Endothelial cell of umbilical vein (primary cell): Measurements from ENCODE around the gene LAMC2. TPM values are rescaled to one million over a fixed set of nuclear protein-coding genes. Genes with fewer than 3 reads are reported as not detected.

ENCODE experiments used
- BruUV-seq: library from RNA; stranded (reverse); fragments of 400-500 nt; replicated peaks from 2 replicates; lab custom pipeline; 2021; lab: Mats Ljungman, UMichigan
- CTCF ChIA-PET: fragments of 300-600, 350-600 bp; sonication (Branson Sonifier 250); formaldehyde crosslinking; loops from one replicate; lab custom pipeline; 2021; ENCODE audit warnings: antibody characterized with exemption, inconsistent platforms; lab: Charles Lee
- POLR2A ChIA-PET: fragments of 300-600, 350-600 bp; sonication (Branson Sonifier 250); formaldehyde crosslinking; loops from one replicate; lab custom pipeline; 2021; ENCODE audit warnings: antibody characterized with exemption, inconsistent platforms; lab: Charles Lee
- DNase-seq: peaks from one replicate; pipeline ENCODE4 v3.0.0-alpha.2; 2011; ENCODE audit warnings: low read depth, low spot score
- FAIRE-seq: peaks from 2 replicates; lab custom pipeline; 2011; peaks lifted over from hg19 to GRCh38; lab: Jason Lieb, UNC
- H2AFZ ChIP-seq: 2 replicates; pipeline ENCODE4 v1.6.0; 2012; ENCODE audit warnings: low read depth, low read length, control low read depth, inconsistent platforms
- H3K27ac ChIP-seq: 2 replicates; pipeline ENCODE4 v1.5.1; 2011; ENCODE audit warnings: low read depth, mild to moderate bottlenecking, control low read depth, low read length, moderate library complexity; ENCODE audit not compliant: insufficient read depth
- H3K27me3 ChIP-seq, 2 experiments: 2 replicates each; pipeline versions ENCODE4 v1.6.0 to v1.6.1; 2011; ENCODE audit warnings: low read length in 2 of 2, mixed read lengths in 1 of 2; ENCODE audit not compliant: control insufficient read depth in 2 of 2, insufficient read depth in 2 of 2
- H3K36me3 ChIP-seq, 2 experiments: 2 replicates in 1 of 2; 3 replicates in 1 of 2; pipeline ENCODE4 v1.5.1; 2011; ENCODE audit warnings: low read length in 2 of 2, mild to moderate bottlenecking in 1 of 2, moderate library complexity in 1 of 2; ENCODE audit not compliant: control insufficient read depth in 2 of 2, insufficient read depth in 2 of 2; ENCODE audit errors: extremely low read depth in 1 of 2
- H3K4me1 ChIP-seq: 3 replicates; pipeline ENCODE4 v1.5.1; 2011; ENCODE audit warnings: mild to moderate bottlenecking, low read length; ENCODE audit not compliant: control insufficient read depth, insufficient read depth; ENCODE audit errors: extremely low read depth
- H3K4me2 ChIP-seq: 2 replicates; pipeline ENCODE4 v1.6.1; 2011; ENCODE audit warnings: low read length, control low read depth, mixed read lengths; ENCODE audit not compliant: insufficient read depth
- H3K4me3 ChIP-seq, 3 experiments: fragments of 200-600 bp in 1 of 3; sonication (generic), shearing (Covaris generic) in 1 of 3; replicated peaks in 1 of 3; 2 replicates each; pipeline ENCODE4 v1.5.1; 2011 to 2016; ENCODE audit warnings: control low read depth in 3 of 3, low read length in 3 of 3, mild to moderate bottlenecking in 2 of 3, inconsistent platforms in 1 of 3, low read depth in 1 of 3, moderate library complexity in 1 of 3; ENCODE audit not compliant: insufficient read depth in 1 of 3
- H3K79me2 ChIP-seq: 2 replicates; pipeline ENCODE4 v1.6.0; 2012; ENCODE audit warnings: low read length, inconsistent platforms; ENCODE audit not compliant: control insufficient read depth, insufficient read depth
- H3K9ac ChIP-seq: replicated peaks from 2 replicates; pipeline ENCODE3; 2011; ENCODE audit warnings: low read length, control low read depth; ENCODE audit not compliant: insufficient read depth; ENCODE audit errors: extremely low read depth
- H3K9me1 ChIP-seq: replicated peaks from 3 replicates; pipeline ENCODE4 v1.6.0; 2011; ENCODE audit warnings: mild to moderate bottlenecking, low read length; ENCODE audit not compliant: control insufficient read depth, insufficient read depth; ENCODE audit errors: extremely low read depth
- H3K9me3 ChIP-seq: replicated peaks from 2 replicates; pipeline ENCODE4 v1.5.1; 2012; ENCODE audit warnings: low read length, inconsistent platforms; ENCODE audit not compliant: control insufficient read depth, insufficient read depth
- H4K20me1 ChIP-seq: replicated peaks from 2 replicates; pipeline ENCODE3; 2011; ENCODE audit warnings: mild to moderate bottlenecking, low read length; ENCODE audit not compliant: control insufficient read depth, insufficient read depth; ENCODE audit errors: extremely low read depth
- EZH2 ChIP-seq: IDR thresholded peaks from 2 replicates; pipeline ENCODE4 v1.6.1; 2012; ENCODE audit warnings: borderline replicate concordance, low read depth, mild to moderate bottlenecking, moderate library complexity, low read length, inconsistent platforms; ENCODE audit not compliant: severe bottlenecking
- FOS ChIP-seq: IDR thresholded peaks from 2 replicates; pipeline ENCODE4 v1.6.1; 2011; ENCODE audit warnings: mild to moderate bottlenecking, low read length, moderate library complexity, borderline replicate concordance; ENCODE audit not compliant: insufficient read depth
- JUN ChIP-seq: IDR thresholded peaks from 2 replicates; pipeline ENCODE4 v1.6.1; 2011; ENCODE audit warnings: borderline replicate concordance, low read depth; ENCODE audit not compliant: insufficient read length, insufficient read depth
- MYC ChIP-seq: IDR thresholded peaks from one replicate; pipeline ENCODE4 v1.6.1; 2011; ENCODE audit warnings: mild to moderate bottlenecking, low read depth, low read length
- POLR2AphosphoS5 ChIP-seq: IDR thresholded peaks from 2 replicates; pipeline ENCODE4 v1.6.1; 2012; ENCODE audit warnings: low read depth, mild to moderate bottlenecking, control low read depth, low read length, moderate library complexity; ENCODE audit not compliant: insufficient read depth
- dilution Hi-C: fragments of 300-500 bp; cut with MboI; formaldehyde crosslinking; loops from one replicate; pipeline ENCODE4 v1.15.0; 2019; ENCODE audit warnings: low sequenced_read_pairs; ENCODE audit not compliant: extremely low pct_ligation_motif_present
- intact Hi-C: fragments of 100-400 bp; cut with micrococcal nuclease; formaldehyde crosslinking; loops from one replicate; pipeline ENCODE4 v1.10.0; 2022
- polyA plus RNA-seq, 4 experiments: library from polyadenylated mRNA; depleted of rRNA in 3 of 4; stranded (reverse) in 3 of 4; unstranded in 1 of 4; fragments of >200 nt; gene quantifications; 2 replicates each; pipeline versions ENCODE4 v1.2.1 to v1.2.3, GENCODE V29; 2011 to 2012; ENCODE audit warnings: missing spikeins in 1 of 4
- total RNA-seq: library from RNA; stranded (reverse); gene quantifications from 2 replicates; pipeline ENCODE4 v1.2.3, GENCODE V29; 2021
- TF ChIP-seq, protein P1 (sequence below), 2 donors: IDR thresholded peaks; 1 replicate in 1 of 2; 2 replicates in 1 of 2; pipeline ENCODE4 v1.5.1; 2011; ENCODE audit warnings: low read length in 2 of 2, mild to moderate bottlenecking in 2 of 2, moderate library complexity in 2 of 2, control low read depth in 1 of 2, inconsistent platforms in 1 of 2, low read depth in 1 of 2; ENCODE audit not compliant: insufficient read depth in 1 of 2; ENCODE audit errors: extremely low read depth in 1 of 2
- TF ChIP-seq, protein P2 (sequence below): IDR thresholded peaks from 2 replicates; pipeline ENCODE4 v1.6.1; 2011; ENCODE audit not compliant: insufficient read depth, insufficient read length

LAMC2 gene
- total and polyA plus RNA-seq, 2 donors (not counting 3 experiments of a cell fraction or from before 2014, with no cell fraction given): 0.23 to 0.82 TPM

DNA sequence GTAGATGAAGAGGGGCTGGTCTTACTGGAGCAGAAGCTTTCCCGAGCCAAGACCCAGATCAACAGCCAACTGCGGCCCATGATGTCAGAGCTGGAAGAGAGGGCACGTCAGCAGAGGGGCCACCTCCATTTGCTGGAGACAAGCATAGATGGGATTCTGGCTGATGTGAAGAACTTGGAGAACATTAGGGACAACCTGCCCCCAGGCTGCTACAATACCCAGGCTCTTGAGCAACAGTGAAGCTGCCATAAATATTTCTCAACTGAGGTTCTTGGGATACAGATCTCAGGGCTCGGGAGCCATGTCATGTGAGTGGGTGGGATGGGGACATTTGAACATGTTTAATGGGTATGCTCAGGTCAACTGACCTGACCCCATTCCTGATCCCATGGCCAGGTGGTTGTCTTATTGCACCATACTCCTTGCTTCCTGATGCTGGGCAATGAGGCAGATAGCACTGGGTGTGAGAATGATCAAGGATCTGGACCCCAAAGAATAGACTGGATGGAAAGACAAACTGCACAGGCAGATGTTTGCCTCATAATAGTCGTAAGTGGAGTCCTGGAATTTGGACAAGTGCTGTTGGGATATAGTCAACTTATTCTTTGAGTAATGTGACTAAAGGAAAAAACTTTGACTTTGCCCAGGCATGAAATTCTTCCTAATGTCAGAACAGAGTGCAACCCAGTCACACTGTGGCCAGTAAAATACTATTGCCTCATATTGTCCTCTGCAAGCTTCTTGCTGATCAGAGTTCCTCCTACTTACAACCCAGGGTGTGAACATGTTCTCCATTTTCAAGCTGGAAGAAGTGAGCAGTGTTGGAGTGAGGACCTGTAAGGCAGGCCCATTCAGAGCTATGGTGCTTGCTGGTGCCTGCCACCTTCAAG lies 57.3 kb downstream of the LAMC2 start:
- dilution Hi-C loops (no loop called here), intact Hi-C loops (no loop called here)
- Histone ChIP-seq H3K79me2 (no peaks in the 10 kb centered on the region), H3K36me3 (no peaks in the 10 kb centered on the region), H3K27me3 (no peaks in the 10 kb centered on the region), H3K9me1 (no peaks in the 10 kb centered on the region), H3K4me1 (no peaks in the 10 kb centered on the region), H3K27ac (no peak overlapping the region), H3K9ac (no peak overlapping the region), H3K9me3 (no peaks in the 10 kb centered on the region), H4K20me1 (no peaks in the 10 kb centered on the region), H2AFZ (no peak overlapping the region), H3K4me2 (no peak overlapping the region), H3K4me3 (no peak overlapping the region)
- BruUV-seq: no TSS peak
- FAIRE-seq (no peak), DNase-seq (no peak)
- TF ChIP-seq POLR2AphosphoS5 (no peak), FOS (no peak), MYC (no peak), EZH2 (no peak), JUN (no peak)
- TF ChIP-seq, protein P1, sequence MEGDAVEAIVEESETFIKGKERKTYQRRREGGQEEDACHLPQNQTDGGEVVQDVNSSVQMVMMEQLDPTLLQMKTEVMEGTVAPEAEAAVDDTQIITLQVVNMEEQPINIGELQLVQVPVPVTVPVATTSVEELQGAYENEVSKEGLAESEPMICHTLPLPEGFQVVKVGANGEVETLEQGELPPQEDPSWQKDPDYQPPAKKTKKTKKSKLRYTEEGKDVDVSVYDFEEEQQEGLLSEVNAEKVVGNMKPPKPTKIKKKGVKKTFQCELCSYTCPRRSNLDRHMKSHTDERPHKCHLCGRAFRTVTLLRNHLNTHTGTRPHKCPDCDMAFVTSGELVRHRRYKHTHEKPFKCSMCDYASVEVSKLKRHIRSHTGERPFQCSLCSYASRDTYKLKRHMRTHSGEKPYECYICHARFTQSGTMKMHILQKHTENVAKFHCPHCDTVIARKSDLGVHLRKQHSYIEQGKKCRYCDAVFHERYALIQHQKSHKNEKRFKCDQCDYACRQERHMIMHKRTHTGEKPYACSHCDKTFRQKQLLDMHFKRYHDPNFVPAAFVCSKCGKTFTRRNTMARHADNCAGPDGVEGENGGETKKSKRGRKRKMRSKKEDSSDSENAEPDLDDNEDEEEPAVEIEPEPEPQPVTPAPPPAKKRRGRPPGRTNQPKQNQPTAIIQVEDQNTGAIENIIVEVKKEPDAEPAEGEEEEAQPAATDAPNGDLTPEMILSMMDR (IDR thresholded peaks at IDR 0.05; ENCODE audit: extremely low read depth in 1 of 2, insufficient read depth in 1 of 2, low read depth in 1 of 2, low read length in 2 of 2): no peak
- TF ChIP-seq, protein P2, sequence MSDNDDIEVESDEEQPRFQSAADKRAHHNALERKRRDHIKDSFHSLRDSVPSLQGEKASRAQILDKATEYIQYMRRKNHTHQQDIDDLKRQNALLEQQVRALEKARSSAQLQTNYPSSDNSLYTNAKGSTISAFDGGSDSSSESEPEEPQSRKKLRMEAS: no peak
- CTCF ChIA-PET: interaction anchor here (3.0 kb wide), 1 partner anchor 9 kb away, joined by 13 read pairs; no protein-coding TSS in a partner anchor
- POLR2A ChIA-PET: interaction anchor here (0.7 kb wide), 1 partner anchor 79 kb away, joined by 4 read pairs; no protein-coding TSS in a partner anchor
